IPS DF 6.9 (cell line): ENCODE data around the gene MEAK7.

Source experiments
- DNase-seq: peaks from one replicate; pipeline ENCODE4 v3.0.0-alpha.2; 2013; ENCODE audit warnings: low read depth, low spot score
- H3K27ac ChIP-seq: one replicate; pipeline ENCODE4 v1.5.1; 2013; ENCODE audit warnings: low read length, control low read depth
- H3K27me3 ChIP-seq: 2 replicates; pipeline ENCODE4 v1.6.1; 2013; ENCODE audit warnings: mild to moderate bottlenecking, low read length; ENCODE audit not compliant: control insufficient read depth, insufficient read depth
- H3K36me3 ChIP-seq: 2 replicates; pipeline ENCODE4 v1.6.1; 2013; ENCODE audit warnings: low read length; ENCODE audit not compliant: control insufficient read depth, insufficient read depth
- H3K4me1 ChIP-seq: 2 replicates; pipeline ENCODE4 v1.6.1; 2013; ENCODE audit warnings: low read length; ENCODE audit not compliant: control insufficient read depth, insufficient read depth
- H3K4me3 ChIP-seq: 2 replicates; pipeline ENCODE4 v1.5.1; 2013; ENCODE audit warnings: mild to moderate bottlenecking, low read length
- H3K9me3 ChIP-seq: 2 replicates; pipeline ENCODE4 v1.6.1; 2013; ENCODE audit warnings: low read length, inconsistent platforms; ENCODE audit not compliant: control insufficient read depth, insufficient read depth
- WGBS: extraction: QIAGEN DNeasy Blood & Tissue Kit; methylation state at CpG from one replicate; pipeline ENCODE4 v1.1.7; 2013; ENCODE audit warnings: mixed read lengths, missing lambda C conversion rate; ENCODE audit not compliant: insufficient read length, insufficient coverage; 5-methylcytosine and 5-hydroxymethylcytosine counted together

Gene MEAK7

DNA sequence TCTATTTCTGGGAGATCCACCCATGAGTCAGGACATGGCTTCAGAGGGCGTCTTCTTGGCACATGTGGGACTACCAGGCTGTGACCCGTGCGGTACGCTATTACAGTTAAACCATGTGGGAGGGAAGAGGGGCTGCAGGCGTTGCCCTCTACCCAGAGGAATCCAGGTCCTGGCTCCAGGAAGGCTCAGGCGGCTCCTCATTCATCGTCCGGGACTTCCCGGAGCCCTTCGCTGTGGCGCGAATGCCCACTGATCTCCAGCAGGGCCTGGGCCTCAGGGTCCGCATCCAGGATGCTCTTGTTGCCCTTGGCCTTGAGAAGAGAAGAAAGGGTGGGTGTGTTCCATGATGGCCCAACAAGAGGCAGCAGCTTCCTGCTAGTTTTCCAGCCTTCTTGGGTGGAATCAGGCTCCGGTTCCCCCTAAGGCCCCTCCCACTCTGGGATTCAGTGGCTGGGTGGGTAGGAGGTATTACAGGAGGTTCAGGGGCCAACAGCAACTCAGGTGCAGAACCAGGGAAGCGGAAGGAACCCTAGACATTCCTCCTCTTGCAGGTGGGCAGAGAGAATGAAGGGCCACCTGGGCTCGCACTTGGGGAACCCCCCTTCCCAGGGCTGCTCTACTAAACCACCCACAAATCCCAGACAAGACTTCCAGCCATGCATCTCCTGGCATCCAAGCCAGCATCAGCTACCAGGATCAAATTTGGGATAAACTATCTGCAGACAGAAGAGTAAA is 24.6 kb downstream of the MEAK7 start:
- H3K36me3 ChIP-seq: no peaks in the 10 kb centered on the region
- WGBS: no CpG with 5 or more reads among the region's 16 CpGs
- no peak for DNase-seq
- H3K27ac ChIP-seq: no peak overlapping the region
- no peaks in the 10 kb centered on the region for H3K4me1 ChIP-seq
- H3K27me3 ChIP-seq: no peaks in the 10 kb centered on the region
- no peak overlapping the region for H3K4me3 ChIP-seq
- H3K9me3 ChIP-seq: no peaks in the 10 kb centered on the region

DNA sequence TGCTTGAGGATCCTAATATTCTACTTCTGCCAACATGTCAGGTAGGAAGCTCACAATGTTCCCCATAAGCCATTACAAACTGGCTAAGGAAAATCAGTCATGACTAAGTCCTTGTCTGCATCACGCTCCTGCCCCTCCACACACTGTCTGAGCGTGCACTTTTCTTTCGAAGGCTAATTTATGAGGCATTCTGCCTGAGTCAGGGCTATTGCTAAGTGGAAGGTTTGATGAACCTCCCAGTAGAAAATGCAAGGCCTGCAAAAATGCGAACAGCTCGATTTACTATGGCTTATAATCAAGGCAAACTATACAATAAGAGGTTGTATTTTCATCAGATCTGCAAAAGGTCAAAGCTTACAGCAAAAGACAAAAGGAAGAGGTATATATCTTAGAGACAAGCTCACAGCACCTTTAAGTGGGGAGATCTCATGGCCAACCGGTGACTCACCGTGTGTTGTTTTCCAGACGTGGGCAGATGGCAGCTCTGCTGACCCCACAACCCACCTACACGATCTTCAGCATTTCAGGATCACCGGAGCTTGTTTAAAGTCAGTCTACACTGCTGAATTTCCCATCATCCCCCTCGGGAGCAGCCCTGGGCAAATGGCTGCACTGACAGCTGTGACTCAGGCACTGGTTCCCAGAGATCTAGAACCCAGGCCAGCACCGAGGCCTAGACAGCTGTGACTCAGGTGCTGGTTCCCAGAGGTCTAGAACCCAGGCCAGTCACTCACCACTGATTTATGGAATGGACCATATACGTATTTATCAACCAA is 26.1 kb downstream of the MEAK7 start:
- no CpG with 5 or more reads among the region's 13 CpGs for WGBS
- DNase-seq: no peak
- Histone ChIP-seq H3K4me3 (no peak overlapping the region), H3K27ac (no peak overlapping the region), H3K27me3 (no peaks in the 10 kb centered on the region), H3K9me3 (no peaks in the 10 kb centered on the region), H3K36me3 (no peaks in the 10 kb centered on the region), H3K4me1 (no peaks in the 10 kb centered on the region)

DNA sequence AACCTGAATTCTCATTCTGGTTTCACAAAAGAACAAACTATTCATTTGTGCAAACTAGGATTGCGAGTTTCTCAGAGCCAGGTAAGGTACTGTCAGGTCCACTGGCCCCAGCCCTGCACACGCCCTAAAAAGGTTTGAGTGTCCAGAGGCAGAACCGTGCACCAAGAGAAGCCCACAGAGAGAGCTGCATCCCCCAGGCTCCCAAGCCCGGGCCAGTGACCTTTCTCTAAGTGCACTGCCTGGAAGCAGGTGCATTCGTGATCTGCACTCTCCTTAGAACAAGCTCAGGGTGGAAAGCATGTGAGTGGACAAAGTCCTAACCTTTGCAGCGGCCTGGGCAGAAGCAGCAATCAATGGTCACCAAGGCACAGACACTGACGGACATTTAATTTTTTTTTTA is 26.8 kb downstream of the MEAK7 start:
- no peaks in the 10 kb centered on the region for H3K9me3 ChIP-seq
- no CpG with 5 or more reads among the region's 7 CpGs for WGBS
- H3K4me1 ChIP-seq: no peaks in the 10 kb centered on the region

DNA sequence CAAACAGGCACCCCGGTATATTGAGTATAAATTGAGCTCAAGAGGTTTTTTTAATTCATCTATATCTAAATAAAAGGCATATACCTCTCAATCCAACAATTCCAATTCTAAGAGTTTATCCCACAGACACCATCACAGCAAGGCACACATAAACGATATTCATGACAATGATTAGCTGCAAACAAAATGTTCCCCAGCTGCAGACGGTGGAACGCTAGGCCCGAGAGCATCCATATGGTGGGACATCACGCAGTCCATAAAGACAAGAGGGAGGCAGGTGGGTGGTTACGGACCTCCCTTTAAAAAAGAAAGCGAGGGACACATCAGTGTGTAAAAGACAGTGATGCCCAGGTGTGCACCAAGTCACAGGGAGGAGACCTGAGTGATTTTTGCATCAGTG is 28.1 kb downstream of the MEAK7 start:
- WGBS: no CpG with 5 or more reads among the region's 8 CpGs
- Histone ChIP-seq H3K36me3 (no peaks in the 10 kb centered on the region), H3K27ac (no peak overlapping the region), H3K4me3 (no peak overlapping the region), H3K9me3 (no peaks in the 10 kb centered on the region), H3K27me3 (no peaks in the 10 kb centered on the region), H3K4me1 (no peaks in the 10 kb centered on the region)
- DNase-seq: no peak

More for the DNA sequence above, 26.8 kb downstream of the MEAK7 start:
- no peak overlapping the region for H3K27ac ChIP-seq
- no peak overlapping the region for H3K4me3 ChIP-seq
- no peak for DNase-seq
- no peaks in the 10 kb centered on the region for H3K36me3 ChIP-seq
- H3K27me3 ChIP-seq: no peaks in the 10 kb centered on the region

DNA sequence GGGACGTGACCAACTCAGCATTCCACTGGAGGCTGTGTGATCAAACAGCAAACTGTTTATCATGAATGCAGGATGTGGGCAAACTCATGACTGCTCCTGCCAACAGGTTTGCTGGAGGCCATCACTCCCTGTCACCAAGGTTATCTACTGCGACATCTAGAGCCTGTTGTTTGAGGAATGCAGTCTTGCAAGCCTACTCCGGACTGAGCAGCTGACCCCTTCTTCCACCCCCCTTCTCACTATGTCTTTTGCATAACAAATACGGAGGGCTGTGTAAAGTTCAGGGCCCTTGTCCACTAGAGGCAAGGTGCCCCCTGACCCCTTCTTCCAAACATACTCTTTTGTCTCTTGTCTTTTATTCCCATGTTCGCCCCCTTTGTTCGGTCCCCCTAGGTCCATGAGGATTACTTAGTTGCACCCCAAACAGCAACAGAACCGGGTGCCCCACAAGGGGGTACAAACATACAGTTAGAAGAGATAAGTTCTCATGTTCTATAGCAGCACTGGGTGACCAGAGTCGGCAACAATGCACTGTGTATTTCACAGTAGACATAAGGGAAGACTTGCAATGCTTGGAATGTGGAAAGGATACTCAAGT is 28.7 kb downstream of the MEAK7 start:
- WGBS: no CpG with 5 or more reads among the region's 8 CpGs
- no peak for DNase-seq
- Histone ChIP-seq H3K27ac (no peak overlapping the region), H3K9me3 (no peaks in the 10 kb centered on the region), H3K27me3 (no peaks in the 10 kb centered on the region), H3K4me3 (no peak overlapping the region), H3K36me3 (no peaks in the 10 kb centered on the region), H3K4me1 (no peaks in the 10 kb centered on the region; the same call in 1 of the 2 replicates)

DNA sequence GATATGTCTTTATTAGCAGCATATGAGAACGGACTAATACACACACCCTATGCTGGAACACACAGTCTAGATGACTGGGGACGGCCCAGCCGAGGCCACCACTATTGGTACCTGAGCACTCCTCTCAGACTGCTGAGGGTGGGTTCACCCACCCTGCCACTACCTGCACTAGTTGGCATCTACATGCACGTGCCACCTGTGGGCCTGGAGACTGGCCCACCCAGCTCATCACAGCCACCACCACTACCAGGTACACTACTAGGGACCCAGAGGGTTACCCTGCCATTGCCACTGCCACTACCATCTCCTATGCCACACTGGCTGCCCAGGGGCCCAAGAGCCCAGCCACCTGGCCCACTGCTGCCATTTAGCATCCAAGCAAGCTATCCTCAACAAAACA is 32.5 kb downstream of the MEAK7 start:
- H3K27ac ChIP-seq: no peak overlapping the region
- DNase-seq: no peak
- no peaks in the 10 kb centered on the region; the same call in 1 of the 2 replicates for H3K4me1 ChIP-seq
- WGBS: no CpG with 5 or more reads among the region's 4 CpGs
- no peaks in the 10 kb centered on the region for H3K27me3 ChIP-seq
- H3K9me3 ChIP-seq: peaks cover 2% of the 10 kb centered on the region
- H3K4me3 ChIP-seq: no peak overlapping the region
- H3K36me3 ChIP-seq: no peaks in the 10 kb centered on the region; the same call in 1 of the 2 replicates

DNA sequence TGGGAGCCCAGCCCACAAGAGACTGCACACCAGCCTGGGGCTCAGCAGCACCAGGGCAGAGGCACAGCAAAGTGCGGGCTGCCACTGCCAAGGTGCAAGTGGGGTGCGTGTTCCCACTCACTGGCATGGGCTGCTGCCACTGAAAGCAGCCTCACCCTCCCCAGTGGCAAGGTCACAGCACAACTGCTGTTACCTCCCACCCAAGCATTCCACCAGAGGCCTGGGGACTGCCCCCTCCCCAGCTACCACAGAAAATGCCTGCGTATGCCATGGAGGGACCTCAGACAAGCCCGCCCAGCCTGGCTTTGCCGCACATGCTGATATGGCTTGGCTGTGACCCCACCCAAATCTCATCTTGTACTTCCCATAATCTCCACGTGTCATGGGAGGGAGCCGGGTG is 33.1 kb downstream of the MEAK7 start:
- WGBS: no CpG with 5 or more reads among the region's 7 CpGs
- Histone ChIP-seq H3K4me3 (no peak overlapping the region), H3K36me3 (no peaks in the 10 kb centered on the region; the same call in 1 of the 2 replicates), H3K4me1 (no peaks in the 10 kb centered on the region; the same call in 1 of the 2 replicates), H3K27ac (no peak overlapping the region), H3K27me3 (no peaks in the 10 kb centered on the region), H3K9me3 (peaks cover 2% of the 10 kb centered on the region)
- no peak for DNase-seq

DNA sequence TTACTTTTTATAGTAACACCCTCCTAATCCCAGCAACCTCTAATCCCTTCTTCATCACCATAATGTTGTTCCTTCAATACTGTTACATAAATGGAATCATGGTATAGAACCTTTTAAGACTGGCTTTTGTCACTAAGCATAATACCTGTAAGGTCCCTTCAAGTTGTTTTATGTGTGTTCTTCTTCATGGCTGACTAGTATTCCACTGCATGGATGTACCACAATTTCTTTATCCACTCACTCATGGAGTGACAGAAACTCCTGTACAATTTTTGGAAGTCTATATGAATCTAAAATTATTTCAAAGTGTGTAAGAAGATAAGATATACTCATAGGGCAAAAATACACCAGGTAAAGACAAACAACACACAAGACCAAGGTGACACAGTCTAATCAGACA is 36.8 kb downstream of the MEAK7 start:
- H3K4me3 ChIP-seq: no peak overlapping the region
- no peaks in the 10 kb centered on the region; the same call in 1 of the 2 replicates for H3K4me1 ChIP-seq
- no peaks in the 10 kb centered on the region; the same call in 1 of the 2 replicates for H3K36me3 ChIP-seq
- H3K27ac ChIP-seq: no peak overlapping the region
- DNase-seq: no peak
- no peaks in the 10 kb centered on the region for H3K27me3 ChIP-seq
- H3K9me3 ChIP-seq: peaks cover 2% of the 10 kb centered on the region

DNA sequence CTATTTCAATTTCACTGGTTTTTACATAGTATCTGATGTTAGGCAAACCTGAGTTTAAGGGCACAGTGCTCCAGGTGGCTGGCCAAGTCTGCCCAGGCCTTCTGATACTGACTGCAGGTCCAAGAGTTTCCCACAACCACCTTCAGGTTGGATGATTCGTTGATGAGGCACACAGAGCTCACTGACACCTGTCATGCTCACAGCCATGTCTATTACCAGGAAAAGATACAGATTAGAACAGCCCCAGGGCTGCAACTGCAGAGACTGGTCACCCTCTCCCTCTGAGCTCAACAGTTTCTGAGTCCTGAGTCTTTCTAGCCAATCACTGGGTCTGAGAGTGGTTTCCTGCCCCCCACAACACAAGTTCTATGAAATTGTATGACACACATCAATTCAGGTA is 37.2 kb downstream of the MEAK7 start:
- H3K36me3 ChIP-seq: no peaks in the 10 kb centered on the region; the same call in 1 of the 2 replicates
- H3K27me3 ChIP-seq: no peaks in the 10 kb centered on the region
- H3K4me3 ChIP-seq: no peak overlapping the region
- H3K9me3 ChIP-seq: peaks cover 2% of the 10 kb centered on the region
- no peaks in the 10 kb centered on the region; the same call in 1 of the 2 replicates for H3K4me1 ChIP-seq
- no peak for DNase-seq
- no CpG with 5 or more reads among the region's 1 CpG for WGBS
- no peak overlapping the region for H3K27ac ChIP-seq

DNA sequence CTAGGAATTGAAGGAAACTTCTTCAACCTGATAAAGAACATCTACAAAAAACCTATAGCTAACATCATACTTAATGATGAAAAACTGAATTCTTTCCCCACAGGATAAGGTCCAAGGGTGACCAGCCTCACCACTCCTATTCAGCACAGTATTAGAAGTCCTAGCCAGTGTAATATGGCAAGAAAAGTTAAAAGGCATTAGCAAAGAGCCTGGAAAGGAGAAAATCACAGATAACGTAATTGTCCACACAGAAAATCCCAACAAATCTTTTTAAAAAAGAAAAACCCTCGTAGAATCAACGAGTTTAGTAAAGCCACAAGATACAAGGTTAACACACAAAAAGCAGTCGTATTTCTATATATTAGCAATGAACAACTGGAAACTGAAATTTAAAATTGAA is 37.8 kb downstream of the MEAK7 start:
- Histone ChIP-seq H3K4me1 (no peaks in the 10 kb centered on the region; the same call in 1 of the 2 replicates), H3K9me3 (peaks cover 2% of the 10 kb centered on the region), H3K27me3 (no peaks in the 10 kb centered on the region), H3K27ac (no peak overlapping the region), H3K4me3 (no peak overlapping the region), H3K36me3 (no peaks in the 10 kb centered on the region; the same call in 1 of the 2 replicates)
- no CpG with 5 or more reads among the region's 4 CpGs for WGBS
- DNase-seq: no peak
